Hepatocyte (in vitro differentiated cells): ENCODE measurements around the gene ABLIM2. TPM values are rescaled to one million over a fixed set of nuclear protein-coding genes. Genes with fewer than 3 reads are reported as not detected.

Source experiments
- DNase-seq: peaks from one replicate; pipeline ENCODE4 v3.0.0-alpha.2; 2016; ENCODE audit warnings: low spot score
- H2AFZ ChIP-seq: fragments of 200-600 bp; sonication (generic); 2 replicates; pipeline ENCODE4 v1.6.0; 2016; ENCODE audit warnings: antibody characterized with exemption, mild to moderate bottlenecking
- H3K27ac ChIP-seq: fragments of 200-600 bp; sonication (generic); 2 replicates; pipeline ENCODE4 v1.5.1; 2016; ENCODE audit warnings: mild to moderate bottlenecking
- H3K27me3 ChIP-seq: fragments of 200-600 bp; sonication (generic); 2 replicates; pipeline ENCODE4 v1.6.1; 2016
- H3K36me3 ChIP-seq: fragments of 200-600 bp; sonication (generic); replicated peaks from 2 replicates; pipeline ENCODE4 v1.5.1; 2016; ENCODE audit warnings: low read depth; ENCODE audit not compliant: insufficient read depth
- H3K4me1 ChIP-seq: fragments of 200-600 bp; sonication (generic); 2 replicates; pipeline ENCODE4 v1.5.1; 2016; ENCODE audit warnings: mild to moderate bottlenecking, moderate library complexity; ENCODE audit not compliant: insufficient read depth
- H3K4me2 ChIP-seq: fragments of 200-600 bp; sonication (generic); 2 replicates; pipeline ENCODE4 v1.6.0; 2016
- H3K4me3 ChIP-seq: fragments of 200-600 bp; sonication (generic); 2 replicates; pipeline ENCODE4 v1.5.1; 2016; ENCODE audit warnings: mild to moderate bottlenecking
- H3K79me2 ChIP-seq: fragments of 200-600 bp; sonication (generic); 2 replicates; pipeline ENCODE4 v1.6.0; 2017; ENCODE audit warnings: mild to moderate bottlenecking
- H3K9me2 ChIP-seq: fragments of 200-600 bp; sonication (generic); replicated peaks from 2 replicates; pipeline ENCODE4 v1.6.0; 2017; ENCODE audit warnings: mild to moderate bottlenecking; ENCODE audit not compliant: insufficient read depth
- H3K9me3 ChIP-seq: fragments of 200-600 bp; sonication (generic); 2 replicates; pipeline ENCODE4 v1.5.1; 2016; ENCODE audit warnings: low read depth, mild to moderate bottlenecking
- H4K20me1 ChIP-seq: fragments of 200-600 bp; sonication (generic); 2 replicates; pipeline ENCODE4 v1.6.0; 2016; ENCODE audit warnings: mild to moderate bottlenecking; ENCODE audit not compliant: insufficient read depth, poor library complexity, severe bottlenecking
- EZH2 ChIP-seq: fragments of 200-600 bp; sonication (generic); IDR thresholded peaks from 2 replicates; pipeline ENCODE4 v1.6.1; 2016; ENCODE audit warnings: antibody characterized with exemption, mild to moderate bottlenecking, borderline replicate concordance
- EZH2phosphoT487 ChIP-seq: fragments of 200-600 bp; sonication (generic); IDR thresholded peaks from one replicate; pipeline ENCODE4 v1.6.1; 2018; ENCODE audit warnings: antibody characterized with exemption, mild to moderate bottlenecking, low read depth, moderate library complexity; ENCODE audit not compliant: unreplicated experiment, severe bottlenecking
- WGBS: methylation state at CpG from one replicate; pipeline ENCODE4 v1.1.6; 2016; ENCODE audit warnings: low lambda C conversion rate; ENCODE audit errors: missing lambda C conversion rate; 5-methylcytosine and 5-hydroxymethylcytosine counted together
- polyA plus RNA-seq: library from polyadenylated mRNA; unstranded; fragments of >200 nt; fragmentation: Nextera tagmentation; extraction: Ambion mirVana; gene quantifications from 2 replicates; pipeline ENCODE4 v1.2.1, GENCODE V29; 2016
- total RNA-seq: library from RNA; depleted of rRNA; stranded (reverse); fragments of >200 nt; gene quantifications from 2 replicates; pipeline ENCODE4 v1.2.3, GENCODE V29; 2014
- TF ChIP-seq, protein P1 (sequence below): fragments of 200-600 bp; sonication (generic); IDR thresholded peaks from 2 replicates; pipeline ENCODE4 v1.5.1; 2016; ENCODE audit warnings: antibody characterized with exemption, mild to moderate bottlenecking; ENCODE audit not compliant: poor library complexity

Gene ABLIM2
- total and polyA plus RNA-seq, 2 experiments from 2014 or later = 1.7 to 2.0 TPM

DNA sequence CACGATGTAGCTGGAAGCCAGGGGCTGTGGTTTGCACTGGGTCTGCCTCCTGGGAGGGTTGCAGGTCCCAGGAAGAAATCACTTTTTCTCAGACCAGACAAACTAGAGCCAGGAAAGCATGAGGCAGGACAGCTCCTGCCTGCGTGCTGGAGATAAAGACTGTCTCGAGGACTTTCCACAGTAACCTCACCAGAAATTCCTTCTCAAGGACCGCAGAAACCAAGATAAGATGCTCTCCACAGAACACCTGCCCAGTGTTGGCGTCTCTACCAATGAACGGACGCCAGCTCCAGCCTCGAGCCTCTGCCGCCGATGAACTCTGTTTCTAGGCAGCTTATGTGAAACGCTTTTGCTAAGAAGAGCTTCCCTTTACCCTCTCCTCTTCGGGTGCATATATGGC lies 142.1 kb downstream of the ABLIM2 start:
- no peaks in the 10 kb centered on the region for H3K27me3 ChIP-seq
- no peak overlapping the region for H3K4me2 ChIP-seq
- H3K27ac ChIP-seq = no peak overlapping the region
- TF ChIP-seq, protein P1, sequence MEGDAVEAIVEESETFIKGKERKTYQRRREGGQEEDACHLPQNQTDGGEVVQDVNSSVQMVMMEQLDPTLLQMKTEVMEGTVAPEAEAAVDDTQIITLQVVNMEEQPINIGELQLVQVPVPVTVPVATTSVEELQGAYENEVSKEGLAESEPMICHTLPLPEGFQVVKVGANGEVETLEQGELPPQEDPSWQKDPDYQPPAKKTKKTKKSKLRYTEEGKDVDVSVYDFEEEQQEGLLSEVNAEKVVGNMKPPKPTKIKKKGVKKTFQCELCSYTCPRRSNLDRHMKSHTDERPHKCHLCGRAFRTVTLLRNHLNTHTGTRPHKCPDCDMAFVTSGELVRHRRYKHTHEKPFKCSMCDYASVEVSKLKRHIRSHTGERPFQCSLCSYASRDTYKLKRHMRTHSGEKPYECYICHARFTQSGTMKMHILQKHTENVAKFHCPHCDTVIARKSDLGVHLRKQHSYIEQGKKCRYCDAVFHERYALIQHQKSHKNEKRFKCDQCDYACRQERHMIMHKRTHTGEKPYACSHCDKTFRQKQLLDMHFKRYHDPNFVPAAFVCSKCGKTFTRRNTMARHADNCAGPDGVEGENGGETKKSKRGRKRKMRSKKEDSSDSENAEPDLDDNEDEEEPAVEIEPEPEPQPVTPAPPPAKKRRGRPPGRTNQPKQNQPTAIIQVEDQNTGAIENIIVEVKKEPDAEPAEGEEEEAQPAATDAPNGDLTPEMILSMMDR = no peak
- TF ChIP-seq EZH2 (no peak), EZH2phosphoT487 (no peak)
- H3K36me3 ChIP-seq = no peaks in the 10 kb centered on the region
- no peaks in the 10 kb centered on the region for H3K79me2 ChIP-seq
- DNase-seq = no peak
- no peaks in the 10 kb centered on the region for H3K4me1 ChIP-seq
- H2AFZ ChIP-seq = no peak overlapping the region
- H3K4me3 ChIP-seq = no peak overlapping the region
- no peaks in the 10 kb centered on the region for H4K20me1 ChIP-seq
- WGBS = 67% methylated on average over 12 of the region's 12 CpGs
- H3K9me3 ChIP-seq = no peaks in the 10 kb centered on the region
- no peaks in the 10 kb centered on the region for H3K9me2 ChIP-seq

DNA sequence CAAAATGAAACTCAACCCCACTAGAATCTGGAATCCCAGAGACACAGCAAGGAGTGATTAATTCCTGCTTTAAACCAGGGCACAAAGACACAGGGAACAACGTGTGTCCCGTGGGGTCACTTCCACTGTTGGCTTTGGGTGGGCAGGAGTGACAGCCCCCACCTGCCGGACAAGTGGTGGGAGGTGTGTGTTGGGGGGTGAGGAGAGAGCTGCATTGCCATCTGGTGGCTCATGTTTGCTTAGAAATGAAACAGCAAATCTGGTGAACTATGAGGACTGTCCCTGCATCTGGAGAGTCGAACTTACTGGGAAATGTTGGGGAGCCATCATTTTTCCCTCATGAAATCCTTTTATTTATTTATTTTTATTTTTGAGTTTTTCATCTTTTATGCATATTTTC lies 143.1 kb downstream of the ABLIM2 start:
- Histone ChIP-seq H3K9me2 (no peaks in the 10 kb centered on the region), H2AFZ (no peak overlapping the region), H3K4me1 (peaks cover 8% of the 10 kb centered on the region), H3K27ac (no peak overlapping the region), H3K9me3 (no peaks in the 10 kb centered on the region), H3K79me2 (no peaks in the 10 kb centered on the region), H4K20me1 (no peaks in the 10 kb centered on the region), H3K27me3 (no peaks in the 10 kb centered on the region), H3K4me3 (no peak overlapping the region), H3K36me3 (no peaks in the 10 kb centered on the region), H3K4me2 (no peak overlapping the region)
- 59% methylated on average over 4 of the region's 4 CpGs for WGBS
- TF ChIP-seq EZH2phosphoT487 (no peak), EZH2 (no peak)
- TF ChIP-seq, protein P1 = peak; percentile 40
- no peak for DNase-seq

- Histone ChIP-seq H3K27me3 (no peaks in the 10 kb centered on the region), H3K79me2 (no peaks in the 10 kb centered on the region), H3K4me3 (no peak overlapping the region), H3K9me2 (no peaks in the 10 kb centered on the region), H2AFZ (no peak overlapping the region), H3K36me3 (no peaks in the 10 kb centered on the region), H3K27ac (no peak overlapping the region), H4K20me1 (no peaks in the 10 kb centered on the region), H3K4me1 (peaks cover 17% of the 10 kb centered on the region), H3K9me3 (no peaks in the 10 kb centered on the region), H3K4me2 (no peak overlapping the region)
- no peak for DNase-seq
- 81% methylated on average over 10 of the region's 10 CpGs for WGBS
- TF ChIP-seq EZH2 (no peak), EZH2phosphoT487 (no peak)
- TF ChIP-seq, protein P1 = no peak
Observed at GRCh38 chr4:8013976-8014726, 144.5 kb downstream of the ABLIM2 start.
